Central memory CD4-positive, alpha-beta T cell (primary cell): ENCODE measurements around the gene INPP4A.

ENCODE experiments used
- DNase-seq: peaks from one replicate; pipeline ENCODE4 v3.0.0; 2022

Gene INPP4A

DNA sequence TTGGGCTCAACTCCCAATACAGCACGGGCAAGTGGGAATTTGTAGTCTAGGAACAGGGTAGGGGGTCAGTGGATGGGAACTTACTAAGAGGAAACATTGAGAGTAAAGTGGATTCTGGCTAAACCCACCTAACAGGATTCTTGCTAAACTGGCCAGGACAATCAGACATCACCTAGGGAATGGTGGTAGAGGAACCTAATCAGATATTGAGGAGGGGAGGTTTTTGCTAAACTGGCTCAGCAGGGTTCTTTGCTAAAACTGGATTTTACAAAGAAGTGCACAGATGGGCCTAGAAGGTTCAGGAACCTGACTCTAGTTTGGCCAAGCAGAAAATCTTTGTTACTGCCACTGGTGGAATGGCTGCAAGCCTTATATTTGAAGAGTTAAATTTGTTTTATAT is 55.9 kb downstream of the INPP4A start:
- no peak for DNase-seq

DNA sequence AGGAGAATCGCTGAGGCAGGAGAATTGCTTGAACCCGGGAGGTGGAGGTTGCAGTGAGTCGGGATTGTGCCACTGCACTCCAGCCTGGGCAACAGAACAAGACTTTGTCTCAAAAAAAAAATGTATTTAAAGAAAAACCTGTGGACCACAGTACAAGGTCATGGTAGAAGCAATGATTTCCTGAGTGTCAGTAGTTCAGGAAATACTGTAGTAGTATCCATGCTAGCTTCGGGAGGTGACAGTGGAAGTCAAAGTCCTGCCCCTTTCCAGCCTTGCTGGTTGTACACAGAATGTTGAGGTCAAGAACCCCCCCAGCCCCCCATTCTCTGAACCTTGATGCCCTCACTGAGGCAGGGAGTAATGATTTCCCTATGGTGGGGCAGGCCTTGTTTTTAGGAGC is 56.6 kb downstream of the INPP4A start:
- DNase-seq = no peak

DNA sequence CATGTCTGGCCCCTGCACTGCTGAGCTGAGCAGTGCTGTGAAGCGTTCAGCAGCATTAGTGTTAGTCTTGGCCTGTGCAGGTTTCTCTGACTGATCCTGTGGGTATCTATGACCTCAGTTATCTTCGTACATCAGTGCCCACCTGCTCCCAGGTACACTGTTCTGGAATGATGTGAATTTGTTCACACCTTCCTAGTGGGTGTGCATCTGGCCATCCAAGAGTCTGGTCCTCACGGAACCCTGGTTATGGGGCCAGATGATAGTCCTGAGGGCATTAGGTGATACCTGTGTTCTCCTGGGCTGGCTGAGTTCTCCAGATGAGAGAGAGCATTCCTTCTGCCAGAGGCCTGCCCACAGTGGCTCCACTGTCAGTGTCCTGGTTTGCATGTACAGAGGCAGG is 57.2 kb downstream of the INPP4A start:
- no peak for DNase-seq

DNA sequence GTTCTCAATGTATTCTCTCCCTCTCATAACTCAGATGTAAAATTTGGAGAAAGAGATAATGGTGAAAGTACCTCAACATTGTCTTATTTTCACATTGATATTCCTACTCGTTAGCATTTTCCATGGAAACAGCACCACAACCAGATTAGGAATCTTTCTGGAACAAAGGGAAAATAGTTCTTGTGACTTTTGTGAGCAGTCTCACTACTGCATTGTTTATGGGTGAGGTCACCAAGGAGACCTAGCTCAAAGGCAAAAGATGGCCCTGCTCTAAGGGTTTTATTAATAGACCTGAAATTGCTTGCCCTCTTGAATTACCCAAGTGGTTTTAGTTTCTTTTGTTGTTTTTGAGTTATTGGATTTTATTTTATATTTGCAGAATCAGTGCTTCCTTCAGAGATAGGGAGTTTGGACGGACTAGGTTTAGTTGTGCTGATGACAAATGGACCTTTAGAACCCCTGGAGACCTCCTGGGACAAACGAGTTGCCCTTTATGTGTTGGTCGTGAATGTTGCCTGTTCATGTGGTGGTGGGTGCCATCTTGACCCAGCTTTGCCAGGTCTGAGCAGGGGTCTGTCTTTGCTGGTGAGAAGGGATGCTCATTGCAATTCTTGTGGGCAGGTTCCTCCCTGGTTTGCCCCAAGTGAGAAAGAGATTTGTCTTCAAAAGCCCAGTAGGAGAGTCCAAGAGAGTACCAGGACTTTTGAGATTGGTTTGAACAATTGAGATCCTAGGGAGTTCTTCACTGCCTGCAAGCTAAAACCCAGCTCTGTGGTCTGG is 58.1 kb downstream of the INPP4A start:
- no peak for DNase-seq

DNA sequence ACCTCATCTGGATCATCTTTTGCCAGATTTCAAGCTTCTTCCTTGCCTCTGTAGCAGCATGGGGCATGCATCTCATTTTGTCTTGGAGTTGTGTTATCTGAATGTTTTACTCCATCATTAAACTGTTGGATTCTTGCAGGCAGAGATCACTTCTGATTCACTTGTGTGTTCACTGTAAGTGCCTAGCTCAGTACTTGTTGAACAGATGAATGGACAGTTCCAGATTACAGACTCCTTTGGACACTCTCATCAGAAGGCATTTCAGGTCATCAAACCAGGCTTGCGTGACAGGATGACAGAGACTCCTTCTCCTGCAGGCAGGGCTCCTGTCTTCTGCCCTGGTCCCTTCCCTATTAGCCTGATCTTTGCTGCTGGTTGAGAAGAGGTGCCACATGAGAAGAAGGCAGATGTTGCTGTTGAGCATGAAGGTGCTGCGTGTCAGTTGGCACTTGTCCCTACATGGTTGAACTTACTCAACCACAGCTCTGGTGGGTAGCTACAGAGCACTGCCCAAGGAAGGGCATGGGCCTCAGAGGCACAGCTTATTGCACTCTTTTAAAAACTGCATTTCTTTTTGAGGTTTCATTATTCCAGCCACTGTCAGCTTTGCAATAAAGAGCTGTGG is 58.9 kb downstream of the INPP4A start:
- DNase-seq = no peak

DNA sequence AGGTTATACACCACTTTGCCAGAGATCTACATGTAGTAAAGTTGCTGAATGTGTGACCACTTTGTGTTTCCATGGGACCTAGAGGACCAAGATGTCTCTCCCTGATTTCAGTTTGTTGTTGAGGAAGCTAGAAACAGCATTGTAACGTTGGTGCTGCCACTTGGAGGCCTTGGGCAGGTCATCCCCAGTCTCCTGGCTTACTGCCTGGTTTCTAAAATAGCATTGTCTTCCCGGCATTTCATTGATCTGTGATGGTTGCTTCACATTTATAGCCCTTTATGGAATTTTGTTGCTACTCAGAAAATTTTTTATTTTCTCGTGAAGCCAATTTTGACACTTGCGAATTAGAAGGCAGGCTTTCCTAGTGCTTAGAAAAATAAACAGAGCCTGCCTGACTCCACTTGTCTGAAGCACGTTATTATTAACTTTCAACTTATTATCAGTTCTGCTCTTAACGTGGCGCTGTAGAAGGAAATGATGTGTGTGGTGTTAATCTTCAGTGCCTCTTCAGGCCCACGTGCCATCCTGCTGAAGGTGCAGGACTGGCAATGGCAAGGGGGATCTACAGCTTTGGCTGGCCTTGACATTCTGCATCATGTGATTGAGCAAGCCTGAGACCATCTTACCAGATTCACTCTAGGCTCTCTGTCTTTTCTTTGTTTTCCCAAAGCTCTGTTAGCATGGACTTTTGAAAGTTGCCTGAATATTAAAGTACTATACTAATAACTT is 59.9 kb downstream of the INPP4A start:
- DNase-seq = no peak

DNA sequence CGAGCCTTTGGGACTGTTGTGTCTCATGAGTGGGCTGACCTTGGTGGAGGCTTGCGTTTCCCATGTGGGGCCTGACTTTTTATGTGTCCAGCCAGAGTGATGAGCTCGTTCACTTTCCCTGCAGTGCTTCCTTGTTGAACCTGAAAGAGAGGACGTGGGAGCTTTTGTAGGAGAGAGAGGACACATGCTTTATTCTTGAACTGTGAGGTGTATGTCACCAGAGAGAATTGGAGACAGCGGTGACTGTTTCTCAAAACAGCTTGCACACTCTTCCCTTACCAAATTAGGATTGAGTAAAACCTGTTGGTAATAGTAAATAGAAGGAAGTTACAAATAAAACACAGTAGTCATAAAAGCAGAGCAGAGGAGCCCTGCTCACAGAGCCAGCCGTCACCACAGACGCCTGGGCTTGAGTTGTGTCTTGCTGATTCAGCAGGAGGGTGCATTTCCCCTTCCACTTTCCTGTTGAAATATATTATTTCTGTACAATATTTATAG is 60.7 kb downstream of the INPP4A start:
- no peak for DNase-seq

DNA sequence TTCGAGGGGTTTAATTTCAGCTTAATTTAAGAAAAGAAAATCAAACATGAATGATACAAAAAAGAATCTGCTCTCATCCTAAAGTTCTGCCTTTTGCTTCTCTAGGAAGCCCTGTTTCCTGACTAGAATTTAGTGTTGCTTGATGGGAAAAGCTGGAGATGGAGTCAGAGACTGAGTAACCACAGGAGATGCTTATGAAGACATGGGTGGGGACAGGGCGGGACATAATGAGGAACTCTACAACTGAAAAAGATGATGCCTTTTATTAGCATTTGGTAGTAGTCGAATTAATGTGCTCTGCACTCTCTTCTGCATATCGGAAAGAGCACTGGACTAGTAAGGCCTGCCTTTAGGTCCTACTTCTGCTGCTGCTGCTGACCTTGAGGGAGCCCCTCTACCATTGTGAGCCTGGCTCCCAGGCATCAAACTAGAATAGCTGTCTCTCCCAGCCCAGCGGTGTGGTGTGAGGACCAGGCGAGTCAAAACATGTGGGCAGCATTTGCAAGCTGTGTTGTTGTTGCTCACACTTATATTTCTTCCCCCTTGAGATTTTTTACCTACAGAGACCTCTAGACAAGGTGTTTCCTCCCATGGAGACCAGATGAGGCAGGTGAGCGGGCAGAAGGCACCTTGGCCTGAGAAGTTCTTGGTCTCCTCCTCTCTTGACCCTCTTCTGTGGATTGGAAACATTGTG is 61.5 kb downstream of the INPP4A start:
- no peak for DNase-seq

DNA sequence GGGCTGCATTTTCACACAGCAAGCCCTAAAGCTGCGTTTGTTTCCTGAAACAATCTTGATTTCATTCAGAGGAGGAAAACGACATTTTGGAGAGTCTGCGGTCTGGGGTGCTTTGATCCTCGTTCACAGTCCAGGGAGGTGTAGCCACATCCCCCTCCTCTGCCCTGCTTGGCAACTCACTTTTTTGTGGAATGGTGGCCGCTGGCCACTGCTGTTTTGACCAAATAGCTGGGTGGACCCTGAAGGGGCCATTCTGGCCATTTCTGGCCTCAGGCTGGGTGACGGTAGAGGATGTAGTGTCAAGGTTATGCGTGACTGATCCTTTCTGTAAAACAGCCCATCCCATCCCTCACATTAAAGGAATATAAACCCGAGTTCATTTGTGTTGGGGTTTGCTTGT is 62.2 kb downstream of the INPP4A start:
- no peak for DNase-seq

DNA sequence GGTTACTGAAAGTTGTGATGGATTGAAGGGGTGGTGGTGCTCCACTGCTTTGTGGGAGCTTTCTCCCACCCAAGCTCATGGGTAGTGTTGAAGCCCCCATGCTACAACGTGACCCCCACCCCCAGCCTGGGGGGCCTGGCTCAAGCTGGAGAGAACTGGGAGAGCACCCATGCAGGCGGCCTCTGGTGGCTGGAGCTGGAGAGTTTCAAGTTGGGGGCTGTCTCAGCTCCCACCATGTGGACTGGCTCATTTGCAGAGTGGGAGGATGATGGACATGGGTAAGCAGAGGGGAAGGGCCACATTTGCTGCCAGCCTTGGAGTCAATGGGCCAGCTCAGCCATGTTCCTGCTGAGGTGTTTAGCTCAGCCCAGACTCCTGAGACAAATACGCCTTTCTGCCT is 62.8 kb downstream of the INPP4A start:
- DNase-seq = no peak

DNA sequence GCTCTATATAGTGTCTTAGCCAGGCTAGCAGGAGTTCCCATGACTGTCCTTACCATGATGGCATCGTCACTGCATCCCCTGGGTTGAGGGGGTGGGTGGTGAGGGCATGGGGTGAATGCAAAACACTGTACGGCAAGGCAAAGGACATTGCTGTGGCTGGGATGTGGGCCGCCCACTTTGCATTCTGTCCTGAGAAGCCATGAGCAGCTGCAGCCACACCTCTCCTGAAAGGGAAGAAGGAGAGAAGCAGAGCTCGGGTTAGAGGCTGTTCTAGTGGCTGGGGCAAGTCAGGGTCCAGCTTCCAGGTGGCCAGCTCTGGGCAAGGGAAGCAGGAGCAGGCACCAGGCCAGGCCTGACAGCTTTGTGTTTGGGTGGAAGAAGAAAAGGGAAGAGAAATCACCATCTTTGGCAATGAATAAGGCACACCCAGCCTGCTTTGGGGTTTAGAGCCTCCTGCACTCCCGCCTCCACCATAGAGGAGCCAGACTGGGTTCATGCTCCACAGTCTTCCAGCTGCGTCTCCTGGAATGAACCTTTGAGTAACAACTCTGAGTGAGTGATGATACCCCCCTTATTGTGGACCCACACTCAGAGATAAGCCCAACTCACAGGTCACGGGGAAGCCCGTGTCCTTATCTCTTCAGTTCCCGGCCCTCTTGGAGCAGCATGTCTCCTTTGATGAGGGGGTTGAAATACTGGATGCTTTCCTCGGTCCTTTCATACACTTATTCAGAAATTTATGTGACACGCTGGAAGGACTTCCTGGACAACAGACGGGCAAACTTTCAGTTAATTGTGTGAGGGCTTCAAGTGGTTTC is 63.4 kb downstream of the INPP4A start:
- DNase-seq = no peak

DNA sequence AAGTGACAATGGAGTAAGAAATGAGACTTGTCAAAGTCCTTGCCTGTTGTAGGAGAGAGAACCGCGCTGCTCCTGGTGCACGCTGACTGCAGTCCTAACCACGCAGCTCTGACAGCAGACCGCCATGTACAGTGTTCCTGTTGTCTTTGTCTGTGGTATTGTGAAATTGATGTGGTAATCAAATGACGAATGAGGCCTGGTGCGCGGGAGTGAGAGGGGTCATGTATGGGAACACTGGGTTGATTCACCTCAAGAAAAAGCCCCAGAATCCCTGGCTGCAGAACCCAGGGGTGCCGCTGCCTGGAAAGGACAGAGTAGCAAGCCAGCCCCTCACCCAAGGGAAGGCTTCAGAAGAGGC is 64.0 kb downstream of the INPP4A start:
- peak; percentile 66 for DNase-seq

DNA sequence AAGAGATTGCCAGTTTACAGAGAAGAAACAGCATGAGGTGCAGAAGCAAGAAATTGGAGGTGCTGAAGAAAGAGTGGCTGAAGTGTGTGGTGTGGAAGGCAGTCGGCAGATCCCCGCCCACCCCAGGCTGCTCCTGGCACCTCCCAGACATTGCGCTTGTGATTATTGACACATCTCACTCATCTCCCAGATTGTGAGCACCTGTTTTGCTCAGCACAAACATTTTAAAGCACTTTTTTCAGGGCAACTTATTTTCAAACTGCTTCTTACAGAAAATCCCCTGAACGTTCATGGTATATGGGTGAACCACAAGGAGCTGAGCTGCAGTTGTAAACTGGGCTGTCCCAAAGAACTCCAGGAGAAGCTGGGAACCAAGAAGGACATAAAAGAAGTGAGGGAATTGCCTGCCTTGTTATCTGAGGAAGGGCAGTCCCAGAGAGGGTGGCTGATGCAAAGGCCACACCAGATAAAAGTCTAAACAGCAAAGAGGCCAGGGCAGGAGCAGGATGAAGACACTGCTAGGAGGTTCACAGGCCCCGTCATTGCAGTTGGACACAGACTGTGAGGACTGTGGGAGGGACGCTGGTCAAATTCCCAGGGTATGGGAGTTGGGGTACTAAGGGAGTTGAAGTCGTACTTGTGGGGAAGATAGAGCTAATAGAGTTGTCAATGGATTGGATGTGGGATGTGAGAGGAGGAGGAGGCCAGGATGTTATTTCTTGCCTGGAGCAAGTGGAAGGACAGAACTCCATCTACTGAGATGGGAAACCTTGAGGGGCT is 65.1 kb downstream of the INPP4A start:
- no peak for DNase-seq

DNA sequence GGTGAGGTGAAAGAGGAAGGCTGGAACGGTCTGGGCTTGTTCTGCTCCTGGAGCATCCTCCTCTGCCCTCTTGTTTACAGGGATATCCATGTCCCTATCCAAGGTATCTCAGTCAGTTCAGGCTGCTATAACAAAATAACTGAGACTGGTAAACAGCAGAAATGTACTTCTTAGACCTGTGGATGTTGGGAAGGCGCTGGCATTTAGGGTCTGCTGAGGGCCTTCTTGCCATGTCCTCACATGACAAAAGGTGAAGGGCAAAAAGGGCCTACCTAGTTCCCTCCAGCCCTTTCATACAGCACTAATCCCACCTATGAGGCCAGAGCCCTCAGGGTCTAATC is 65.6 kb downstream of the INPP4A start:
- DNase-seq = no peak

DNA sequence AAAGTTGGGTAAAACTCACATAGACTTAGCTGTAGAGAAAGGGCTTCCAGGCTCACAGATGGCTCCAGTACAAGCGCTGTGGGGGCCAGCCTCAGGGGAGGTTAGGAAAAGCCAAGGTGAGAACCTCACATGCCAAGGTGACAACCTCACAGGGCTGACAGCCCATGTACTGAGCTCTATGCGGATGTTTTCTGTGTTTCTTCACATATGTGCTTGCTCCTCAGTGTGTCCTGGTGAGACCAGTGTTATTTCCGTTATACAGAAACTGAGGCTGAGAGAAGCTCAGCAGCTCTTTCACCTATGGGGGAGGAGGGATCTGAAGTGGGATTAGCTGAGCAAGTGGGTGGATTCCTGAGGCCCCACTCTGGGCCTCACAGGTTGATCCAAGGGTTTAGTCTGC is 67.3 kb downstream of the INPP4A start:
- DNase-seq = no peak

DNA sequence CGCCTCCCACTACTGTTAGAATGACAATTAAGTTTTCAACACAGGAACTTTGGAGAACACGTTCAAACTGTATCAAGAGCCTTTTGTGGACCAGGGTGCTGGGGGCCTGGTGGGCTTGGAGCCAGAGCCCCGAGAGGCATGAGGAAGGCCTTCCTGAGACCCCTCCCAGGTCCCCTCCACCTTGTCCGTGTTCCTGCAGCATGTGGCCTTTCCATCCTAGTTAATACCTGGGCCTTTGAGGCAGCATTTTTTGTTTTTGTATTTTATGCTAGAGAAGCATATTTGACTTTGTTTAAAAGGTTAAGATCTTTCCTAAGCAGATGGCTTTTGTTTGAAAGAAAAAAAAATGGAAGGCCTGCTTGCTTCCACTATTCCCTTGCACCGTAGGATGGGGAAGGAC is 68.0 kb downstream of the INPP4A start:
- DNase-seq = no peak

DNA sequence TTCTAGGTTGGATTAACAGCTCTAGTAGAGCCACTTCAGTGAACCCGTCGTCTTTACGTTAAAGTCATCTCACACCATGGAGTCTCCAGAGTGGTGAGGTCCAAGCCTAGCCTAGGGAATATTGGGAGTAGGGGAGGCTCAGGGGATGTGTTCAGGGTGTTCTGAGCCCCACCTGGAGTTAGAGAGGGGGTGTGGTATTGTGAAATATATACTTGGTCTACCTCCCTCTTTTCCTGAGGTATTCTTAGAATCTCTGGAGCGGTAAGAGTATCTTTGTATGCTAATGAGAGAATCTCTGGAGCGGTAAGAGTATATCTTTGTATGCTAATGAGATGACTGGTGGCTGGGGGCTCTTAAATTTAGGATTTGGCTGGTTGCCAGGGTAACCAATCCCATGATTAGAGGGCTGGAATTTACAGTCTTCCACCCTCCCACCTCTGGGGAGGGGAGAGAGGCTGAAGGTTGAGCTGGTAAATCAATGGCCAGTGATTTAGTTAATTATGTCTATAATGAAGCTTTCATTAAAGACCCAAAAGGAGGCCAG is 69.5 kb downstream of the INPP4A start:
- no peak for DNase-seq

DNA sequence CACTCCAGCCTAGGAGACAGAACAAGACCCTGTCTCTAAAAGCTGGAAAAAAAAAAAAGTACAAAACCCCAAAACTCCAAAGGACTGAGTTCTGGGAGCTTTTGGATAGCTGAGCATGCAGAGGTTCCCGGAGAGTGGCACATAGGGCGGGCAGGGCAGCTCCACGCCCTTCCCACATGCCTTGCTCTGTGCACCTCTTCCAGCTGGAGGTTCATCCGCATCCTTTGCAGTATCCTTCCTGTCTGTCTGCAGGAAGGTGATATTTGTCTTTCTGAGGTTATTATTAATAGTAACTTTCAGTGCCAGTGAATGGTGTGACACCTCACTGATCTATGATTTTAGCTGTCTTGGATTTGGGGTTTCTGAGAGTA is 70.2 kb downstream of the INPP4A start:
- no peak for DNase-seq

DNA sequence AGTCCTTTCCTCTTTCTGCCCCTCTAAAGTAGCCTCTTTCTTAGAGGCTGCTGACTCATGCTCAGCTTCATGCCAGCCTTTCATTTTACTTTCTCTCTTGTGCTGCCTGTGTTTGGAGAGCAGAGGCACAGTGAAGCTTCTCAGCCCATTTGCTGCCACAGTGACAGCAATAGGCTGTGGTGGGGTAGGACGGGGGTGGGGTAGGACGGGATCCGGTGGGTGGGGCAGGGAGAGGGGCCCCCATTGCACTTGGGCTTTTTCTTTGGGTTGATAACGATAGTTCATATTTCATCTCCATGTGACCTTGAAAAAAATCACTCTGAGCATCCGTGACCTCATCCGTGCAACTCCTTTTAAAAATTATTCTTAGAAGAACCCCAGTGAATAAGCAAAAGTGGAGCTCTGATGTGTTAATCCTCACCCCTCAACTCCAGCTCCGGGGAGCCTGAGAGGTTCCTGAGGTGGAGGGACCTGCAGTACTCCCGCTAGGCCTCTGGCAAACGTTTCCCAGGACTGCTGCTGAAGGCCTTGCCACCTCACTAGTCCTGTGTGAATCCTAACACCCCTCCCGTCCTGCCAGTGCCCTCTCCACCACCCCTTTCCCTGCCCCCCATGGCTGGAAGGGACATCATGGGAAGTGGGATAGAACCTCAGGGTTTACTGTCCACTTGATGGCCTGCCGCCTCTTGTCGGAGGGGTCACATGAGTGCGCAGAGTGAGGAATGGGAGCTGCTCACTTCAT is 70.8 kb downstream of the INPP4A start:
- DNase-seq = no peak

DNA sequence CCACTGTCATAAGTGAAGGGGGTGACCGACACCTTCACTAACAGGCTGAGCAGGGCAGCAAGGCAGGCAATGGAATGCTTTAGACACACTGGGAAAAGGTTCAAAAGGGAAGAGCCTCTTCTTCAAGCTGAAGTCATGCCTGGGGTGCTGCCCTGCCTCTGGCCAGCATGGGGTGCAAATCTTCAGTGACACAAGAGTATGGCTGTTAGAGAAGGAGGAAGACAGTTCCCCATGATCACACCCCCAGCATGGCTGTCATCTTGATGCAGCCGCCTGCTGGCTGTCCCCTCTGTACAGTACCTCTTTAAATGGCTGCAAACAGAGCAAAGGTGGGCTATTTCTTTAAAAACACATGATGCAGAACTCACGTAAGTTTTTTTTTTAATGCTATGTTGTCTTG is 71.9 kb downstream of the INPP4A start:
- DNase-seq = no peak

DNA sequence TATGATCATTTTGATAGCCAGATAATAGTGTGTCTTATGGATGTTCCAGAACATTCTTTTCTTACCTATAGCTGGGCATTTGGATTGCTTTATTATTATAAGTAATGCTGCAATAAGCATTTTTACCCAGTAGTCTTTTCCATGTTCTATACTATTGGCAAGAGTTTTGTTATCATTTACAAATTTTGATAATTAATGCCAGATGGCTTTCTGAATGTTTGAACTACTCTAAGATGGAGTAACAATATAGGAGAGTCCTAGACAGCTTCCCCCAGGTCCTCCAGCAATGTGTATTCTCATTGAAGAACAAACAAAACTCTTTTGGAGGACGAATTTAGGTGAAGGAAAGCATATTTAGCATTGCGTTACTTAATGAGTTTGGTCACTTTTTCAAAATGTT is 73.0 kb downstream of the INPP4A start:
- DNase-seq = no peak
